ENCODE measurements around the gene ANKRD26. TPM values are rescaled to one million over a fixed set of nuclear protein-coding genes. Genes with fewer than 3 reads are reported as not detected.
A peak's percentile ranks its signal among the peaks of the same experiment; 100 is the strongest.

Gene ANKRD26
- total RNA-seq, result 16.2 to 17.7 TPM (median 16.9 TPM) in 3 replicates

- H3K36me3 Mint-ChIP-seq, result peaks cover 1% of the 10 kb centered on the region
- H3K4me3 Mint-ChIP-seq, result peak within 1 kb of the TSS; percentile 82
- no peaks in the 10 kb centered on the region for H3K9me3 Mint-ChIP-seq
- TF ChIP-seq CTCF (IDR thresholded peaks at IDR 0.05; ENCODE audit: unreplicated experiment), result no peak
- peak; percentile 97 to 99 for DNase-seq (ENCODE audit: low spot score in 2 of 2, unreplicated experiment in 2 of 2)
- H3K4me1 Mint-ChIP-seq, result peaks cover 16% of the 10 kb centered on the region
- H3K27me3 Mint-ChIP-seq (ENCODE audit: low read depth), result peaks cover 2% of the 10 kb centered on the region
- peak within 1 kb of the TSS; percentile 97 for H3K27ac Mint-ChIP-seq
Measured at GRCh38 chr10:27099916-27100812, at the start of gene ANKRD26. TSS of gene ANKRD26 (minus strand) at chr10:27100494. CDS start at chr10:27100326, 168 bp downstream.

GRCh38 chr10:27147701-27148100, 47.4 kb upstream of the ANKRD26 start:
- Mint-ChIP-seq H3K36me3 (peaks cover 28% of the 10 kb centered on the region), H3K4me3 (no peak overlapping the region), H3K4me1 (peaks cover 10% of the 10 kb centered on the region), H3K27me3 (ENCODE audit: low read depth) (no peaks in the 10 kb centered on the region), H3K9me3 (no peaks in the 10 kb centered on the region), H3K27ac (no peak overlapping the region)
- TF ChIP-seq CTCF (IDR thresholded peaks at IDR 0.05; ENCODE audit: unreplicated experiment), result no peak
- no peak for DNase-seq (ENCODE audit: low spot score in 2 of 2, unreplicated experiment in 2 of 2)

GRCh38 chr10:27145937-27146336, 45.6 kb upstream of the ANKRD26 start:
- no peak for DNase-seq (ENCODE audit: low spot score in 2 of 2, unreplicated experiment in 2 of 2)
- Mint-ChIP-seq H3K36me3 (peaks cover 33% of the 10 kb centered on the region), H3K4me1 (peaks cover 2% of the 10 kb centered on the region), H3K27ac (no peak overlapping the region), H3K27me3 (ENCODE audit: low read depth) (no peaks in the 10 kb centered on the region), H3K4me3 (no peak overlapping the region), H3K9me3 (no peaks in the 10 kb centered on the region)
- no peak for TF ChIP-seq CTCF (IDR thresholded peaks at IDR 0.05; ENCODE audit: unreplicated experiment)

- Mint-ChIP-seq H3K4me1 (no peaks in the 10 kb centered on the region), H3K36me3 (peaks cover 36% of the 10 kb centered on the region)
Measured at GRCh38 chr10:27143686-27144085, 43.4 kb upstream of the ANKRD26 start.

GRCh38 chr10:27138277-27138676, 38.0 kb upstream of the ANKRD26 start:
- Mint-ChIP-seq H3K36me3 (peaks cover 34% of the 10 kb centered on the region), H3K4me3 (no peak overlapping the region), H3K27ac (no peak overlapping the region), H3K4me1 (no peaks in the 10 kb centered on the region), H3K9me3 (no peaks in the 10 kb centered on the region), H3K27me3 (ENCODE audit: low read depth) (no peaks in the 10 kb centered on the region)
- no peak for TF ChIP-seq CTCF (IDR thresholded peaks at IDR 0.05; ENCODE audit: unreplicated experiment)
- no peak for DNase-seq (ENCODE audit: low spot score in 2 of 2, unreplicated experiment in 2 of 2)

More at GRCh38 chr10:27143686-27144085, 43.4 kb upstream of the ANKRD26 start:
- Mint-ChIP-seq H3K27me3 (ENCODE audit: low read depth) (no peaks in the 10 kb centered on the region), H3K9me3 (no peaks in the 10 kb centered on the region), H3K27ac (no peak overlapping the region), H3K4me3 (no peak overlapping the region)
- DNase-seq (ENCODE audit: low spot score in 2 of 2, unreplicated experiment in 2 of 2), result no peak
- TF ChIP-seq CTCF (IDR thresholded peaks at IDR 0.05; ENCODE audit: unreplicated experiment), result no peak

Measured in mesothelial cell of epicardium (in vitro differentiated cells).